ENCODE measurements around the gene CHDH. TPM values are rescaled to one million over a fixed set of nuclear protein-coding genes. Genes with fewer than 3 reads are reported as not detected.

Gene CHDH
- total and polyA plus RNA-seq, 2 experiments from 2014 or later = 2.3 to 6.6 TPM

GRCh38 chr3:53845103-53845880 is 927 bp downstream of the CHDH start:
- Histone ChIP-seq H3K4me2 (peak overlapping the region; percentile 80), H4K20me1 (replicated peaks; ENCODE audit: insufficient read depth) (no peaks in the 10 kb centered on the region), H3K9me2 (ENCODE audit: insufficient read depth) (no peaks in the 10 kb centered on the region), H3K79me2 (replicated peaks; ENCODE audit: insufficient read depth) (peaks cover 7% of the 10 kb centered on the region; the same call in 1 of the 2 replicates), H3K36me3 (ENCODE audit: insufficient read depth) (no peaks in the 10 kb centered on the region), H3K27ac (ENCODE audit: low read depth) (0 out of 2 replicates have a peak overlapping the region, but pooled peaks have one; percentile 69), H2AFZ (peak overlapping the region; percentile 94), H3K27me3 (ENCODE audit: insufficient read depth) (peaks cover 20% of the 10 kb centered on the region), H3K4me3 (peak overlapping the region; percentile 83), H3K4me1 (ENCODE audit: insufficient read depth) (peaks cover 15% of the 10 kb centered on the region), H3F3A (replicated peaks; ENCODE audit: low read depth) (0 out of 2 replicates have a peak, but pooled peaks cover 5% of the 10 kb centered on the region)
- TF ChIP-seq STAT1 (IDR thresholded peaks at IDR 0.05; ENCODE audit: unreplicated experiment) (no peak), POLR2AphosphoS5 (IDR thresholded peaks at IDR 0.05; ENCODE audit: low read depth) (peak; percentile 55; the same call in 1 of the 2 replicates), JUNB (IDR thresholded peaks at IDR 0.05; ENCODE audit: unreplicated experiment) (no peak), ZNF114 (CRISPR knock-in tag; IDR thresholded peaks at IDR 0.05) (no peak), ZNF331 (CRISPR knock-in tag; IDR thresholded peaks at IDR 0.05; ENCODE audit: low read depth) (no peak), EZH2phosphoT487 (IDR thresholded peaks at IDR 0.05; ENCODE audit: unreplicated experiment) (no peak), EZH2 (IDR thresholded peaks at IDR 0.05; ENCODE audit: low read depth, unreplicated experiment) (no peak), NANOG (IDR thresholded peaks at IDR 0.05; ENCODE audit: borderline replicate concordance) (no peak), CREB1 (CRISPR knock-in tag; IDR thresholded peaks at IDR 0.05; ENCODE audit: low read depth) (no peak)
- TF ChIP-seq, protein P1, sequence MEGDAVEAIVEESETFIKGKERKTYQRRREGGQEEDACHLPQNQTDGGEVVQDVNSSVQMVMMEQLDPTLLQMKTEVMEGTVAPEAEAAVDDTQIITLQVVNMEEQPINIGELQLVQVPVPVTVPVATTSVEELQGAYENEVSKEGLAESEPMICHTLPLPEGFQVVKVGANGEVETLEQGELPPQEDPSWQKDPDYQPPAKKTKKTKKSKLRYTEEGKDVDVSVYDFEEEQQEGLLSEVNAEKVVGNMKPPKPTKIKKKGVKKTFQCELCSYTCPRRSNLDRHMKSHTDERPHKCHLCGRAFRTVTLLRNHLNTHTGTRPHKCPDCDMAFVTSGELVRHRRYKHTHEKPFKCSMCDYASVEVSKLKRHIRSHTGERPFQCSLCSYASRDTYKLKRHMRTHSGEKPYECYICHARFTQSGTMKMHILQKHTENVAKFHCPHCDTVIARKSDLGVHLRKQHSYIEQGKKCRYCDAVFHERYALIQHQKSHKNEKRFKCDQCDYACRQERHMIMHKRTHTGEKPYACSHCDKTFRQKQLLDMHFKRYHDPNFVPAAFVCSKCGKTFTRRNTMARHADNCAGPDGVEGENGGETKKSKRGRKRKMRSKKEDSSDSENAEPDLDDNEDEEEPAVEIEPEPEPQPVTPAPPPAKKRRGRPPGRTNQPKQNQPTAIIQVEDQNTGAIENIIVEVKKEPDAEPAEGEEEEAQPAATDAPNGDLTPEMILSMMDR (conservative IDR thresholded peaks at IDR 0.05; ENCODE audit: low read depth in 2 of 2) = peak; percentile 50 to 51
- TF ChIP-seq, protein P2, sequence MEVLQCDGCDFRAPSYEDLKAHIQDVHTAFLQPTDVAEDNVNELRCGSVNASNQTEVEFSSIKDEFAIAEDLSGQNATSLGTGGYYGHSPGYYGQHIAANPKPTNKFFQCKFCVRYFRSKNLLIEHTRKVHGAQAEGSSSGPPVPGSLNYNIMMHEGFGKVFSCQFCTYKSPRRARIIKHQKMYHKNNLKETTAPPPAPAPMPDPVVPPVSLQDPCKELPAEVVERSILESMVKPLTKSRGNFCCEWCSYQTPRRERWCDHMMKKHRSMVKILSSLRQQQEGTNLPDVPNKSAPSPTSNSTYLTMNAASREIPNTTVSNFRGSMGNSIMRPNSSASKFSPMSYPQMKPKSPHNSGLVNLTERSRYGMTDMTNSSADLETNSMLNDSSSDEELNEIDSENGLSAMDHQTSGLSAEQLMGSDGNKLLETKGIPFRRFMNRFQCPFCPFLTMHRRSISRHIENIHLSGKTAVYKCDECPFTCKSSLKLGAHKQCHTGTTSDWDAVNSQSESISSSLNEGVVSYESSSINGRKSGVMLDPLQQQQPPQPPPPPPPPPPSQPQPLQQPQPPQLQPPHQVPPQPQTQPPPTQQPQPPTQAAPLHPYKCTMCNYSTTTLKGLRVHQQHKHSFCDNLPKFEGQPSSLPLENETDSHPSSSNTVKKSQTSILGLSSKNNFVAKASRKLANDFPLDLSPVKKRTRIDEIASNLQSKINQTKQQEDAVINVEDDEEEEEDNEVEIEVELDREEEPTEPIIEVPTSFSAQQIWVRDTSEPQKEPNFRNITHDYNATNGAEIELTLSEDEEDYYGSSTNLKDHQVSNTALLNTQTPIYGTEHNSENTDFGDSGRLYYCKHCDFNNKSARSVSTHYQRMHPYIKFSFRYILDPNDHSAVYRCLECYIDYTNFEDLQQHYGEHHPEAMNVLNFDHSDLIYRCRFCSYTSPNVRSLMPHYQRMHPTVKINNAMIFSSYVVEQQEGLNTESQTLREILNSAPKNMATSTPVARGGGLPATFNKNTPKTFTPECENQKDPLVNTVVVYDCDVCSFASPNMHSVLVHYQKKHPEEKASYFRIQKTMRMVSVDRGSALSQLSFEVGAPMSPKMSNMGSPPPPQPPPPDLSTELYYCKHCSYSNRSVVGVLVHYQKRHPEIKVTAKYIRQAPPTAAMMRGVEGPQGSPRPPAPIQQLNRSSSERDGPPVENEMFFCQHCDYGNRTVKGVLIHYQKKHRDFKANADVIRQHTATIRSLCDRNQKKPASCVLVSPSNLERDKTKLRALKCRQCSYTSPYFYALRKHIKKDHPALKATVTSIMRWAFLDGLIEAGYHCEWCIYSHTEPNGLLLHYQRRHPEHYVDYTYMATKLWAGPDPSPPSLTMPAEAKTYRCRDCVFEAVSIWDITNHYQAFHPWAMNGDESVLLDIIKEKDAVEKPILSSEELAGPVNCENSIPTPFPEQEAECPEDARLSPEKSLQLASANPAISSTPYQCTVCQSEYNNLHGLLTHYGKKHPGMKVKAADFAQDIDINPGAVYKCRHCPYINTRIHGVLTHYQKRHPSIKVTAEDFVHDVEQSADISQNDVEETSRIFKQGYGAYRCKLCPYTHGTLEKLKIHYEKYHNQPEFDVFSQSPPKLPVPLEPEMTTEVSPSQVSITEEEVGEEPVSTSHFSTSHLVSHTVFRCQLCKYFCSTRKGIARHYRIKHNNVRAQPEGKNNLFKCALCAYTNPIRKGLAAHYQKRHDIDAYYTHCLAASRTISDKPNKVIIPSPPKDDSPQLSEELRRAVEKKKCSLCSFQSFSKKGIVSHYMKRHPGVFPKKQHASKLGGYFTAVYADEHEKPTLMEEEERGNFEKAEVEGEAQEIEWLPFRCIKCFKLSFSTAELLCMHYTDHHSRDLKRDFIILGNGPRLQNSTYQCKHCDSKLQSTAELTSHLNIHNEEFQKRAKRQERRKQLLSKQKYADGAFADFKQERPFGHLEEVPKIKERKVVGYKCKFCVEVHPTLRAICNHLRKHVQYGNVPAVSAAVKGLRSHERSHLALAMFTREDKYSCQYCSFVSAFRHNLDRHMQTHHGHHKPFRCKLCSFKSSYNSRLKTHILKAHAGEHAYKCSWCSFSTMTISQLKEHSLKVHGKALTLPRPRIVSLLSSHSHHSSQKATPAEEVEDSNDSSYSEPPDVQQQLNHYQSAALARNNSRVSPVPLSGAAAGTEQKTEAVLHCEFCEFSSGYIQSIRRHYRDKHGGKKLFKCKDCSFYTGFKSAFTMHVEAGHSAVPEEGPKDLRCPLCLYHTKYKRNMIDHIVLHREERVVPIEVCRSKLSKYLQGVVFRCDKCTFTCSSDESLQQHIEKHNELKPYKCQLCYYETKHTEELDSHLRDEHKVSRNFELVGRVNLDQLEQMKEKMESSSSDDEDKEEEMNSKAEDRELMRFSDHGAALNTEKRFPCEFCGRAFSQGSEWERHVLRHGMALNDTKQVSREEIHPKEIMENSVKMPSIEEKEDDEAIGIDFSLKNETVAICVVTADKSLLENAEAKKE (CRISPR knock-in tag; IDR thresholded peaks at IDR 0.05) = no peak
- TF ChIP-seq, protein P3, sequence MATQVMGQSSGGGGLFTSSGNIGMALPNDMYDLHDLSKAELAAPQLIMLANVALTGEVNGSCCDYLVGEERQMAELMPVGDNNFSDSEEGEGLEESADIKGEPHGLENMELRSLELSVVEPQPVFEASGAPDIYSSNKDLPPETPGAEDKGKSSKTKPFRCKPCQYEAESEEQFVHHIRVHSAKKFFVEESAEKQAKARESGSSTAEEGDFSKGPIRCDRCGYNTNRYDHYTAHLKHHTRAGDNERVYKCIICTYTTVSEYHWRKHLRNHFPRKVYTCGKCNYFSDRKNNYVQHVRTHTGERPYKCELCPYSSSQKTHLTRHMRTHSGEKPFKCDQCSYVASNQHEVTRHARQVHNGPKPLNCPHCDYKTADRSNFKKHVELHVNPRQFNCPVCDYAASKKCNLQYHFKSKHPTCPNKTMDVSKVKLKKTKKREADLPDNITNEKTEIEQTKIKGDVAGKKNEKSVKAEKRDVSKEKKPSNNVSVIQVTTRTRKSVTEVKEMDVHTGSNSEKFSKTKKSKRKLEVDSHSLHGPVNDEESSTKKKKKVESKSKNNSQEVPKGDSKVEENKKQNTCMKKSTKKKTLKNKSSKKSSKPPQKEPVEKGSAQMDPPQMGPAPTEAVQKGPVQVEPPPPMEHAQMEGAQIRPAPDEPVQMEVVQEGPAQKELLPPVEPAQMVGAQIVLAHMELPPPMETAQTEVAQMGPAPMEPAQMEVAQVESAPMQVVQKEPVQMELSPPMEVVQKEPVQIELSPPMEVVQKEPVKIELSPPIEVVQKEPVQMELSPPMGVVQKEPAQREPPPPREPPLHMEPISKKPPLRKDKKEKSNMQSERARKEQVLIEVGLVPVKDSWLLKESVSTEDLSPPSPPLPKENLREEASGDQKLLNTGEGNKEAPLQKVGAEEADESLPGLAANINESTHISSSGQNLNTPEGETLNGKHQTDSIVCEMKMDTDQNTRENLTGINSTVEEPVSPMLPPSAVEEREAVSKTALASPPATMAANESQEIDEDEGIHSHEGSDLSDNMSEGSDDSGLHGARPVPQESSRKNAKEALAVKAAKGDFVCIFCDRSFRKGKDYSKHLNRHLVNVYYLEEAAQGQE (IDR thresholded peaks at IDR 0.05; ENCODE audit: unreplicated experiment) = no peak
- TF ChIP-seq, protein P4, sequence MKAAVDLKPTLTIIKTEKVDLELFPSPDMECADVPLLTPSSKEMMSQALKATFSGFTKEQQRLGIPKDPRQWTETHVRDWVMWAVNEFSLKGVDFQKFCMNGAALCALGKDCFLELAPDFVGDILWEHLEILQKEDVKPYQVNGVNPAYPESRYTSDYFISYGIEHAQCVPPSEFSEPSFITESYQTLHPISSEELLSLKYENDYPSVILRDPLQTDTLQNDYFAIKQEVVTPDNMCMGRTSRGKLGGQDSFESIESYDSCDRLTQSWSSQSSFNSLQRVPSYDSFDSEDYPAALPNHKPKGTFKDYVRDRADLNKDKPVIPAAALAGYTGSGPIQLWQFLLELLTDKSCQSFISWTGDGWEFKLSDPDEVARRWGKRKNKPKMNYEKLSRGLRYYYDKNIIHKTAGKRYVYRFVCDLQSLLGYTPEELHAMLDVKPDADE (IDR thresholded peaks at IDR 0.05) = no peak
- peak overlapping the region; percentile 79 for H3K4me3 Mint-ChIP-seq
- H3K27me3 Mint-ChIP-seq (ENCODE audit: insufficient read depth, low read depth, poor library complexity) = peaks cover 23% of the 10 kb centered on the region
- DNase-seq (ENCODE audit: low spot score) (peak; percentile 92), ATAC-seq (peak; percentile 38)
- peaks cover 31% of the 10 kb centered on the region for H3K4me1 Mint-ChIP-seq
- no peaks in the 10 kb centered on the region; the same call in 2 of the 3 replicates for H3K36me3 Mint-ChIP-seq (ENCODE audit: low read depth)
- H3K27ac Mint-ChIP-seq = peak overlapping the region; percentile 75; the same call in 1 of the 2 replicates
- no peaks in the 10 kb centered on the region for H3K9me3 Mint-ChIP-seq
